ENCODE measurements around the gene RAB5B.
A peak's percentile ranks its signal among the peaks of the same experiment; 100 is the strongest.
"Not testable (repeated sequence)": the region's sequence is repeated elsewhere in the genome, so short reads cannot be mapped to it uniquely, and the experiment has no call there.

Gene RAB5B

DNA sequence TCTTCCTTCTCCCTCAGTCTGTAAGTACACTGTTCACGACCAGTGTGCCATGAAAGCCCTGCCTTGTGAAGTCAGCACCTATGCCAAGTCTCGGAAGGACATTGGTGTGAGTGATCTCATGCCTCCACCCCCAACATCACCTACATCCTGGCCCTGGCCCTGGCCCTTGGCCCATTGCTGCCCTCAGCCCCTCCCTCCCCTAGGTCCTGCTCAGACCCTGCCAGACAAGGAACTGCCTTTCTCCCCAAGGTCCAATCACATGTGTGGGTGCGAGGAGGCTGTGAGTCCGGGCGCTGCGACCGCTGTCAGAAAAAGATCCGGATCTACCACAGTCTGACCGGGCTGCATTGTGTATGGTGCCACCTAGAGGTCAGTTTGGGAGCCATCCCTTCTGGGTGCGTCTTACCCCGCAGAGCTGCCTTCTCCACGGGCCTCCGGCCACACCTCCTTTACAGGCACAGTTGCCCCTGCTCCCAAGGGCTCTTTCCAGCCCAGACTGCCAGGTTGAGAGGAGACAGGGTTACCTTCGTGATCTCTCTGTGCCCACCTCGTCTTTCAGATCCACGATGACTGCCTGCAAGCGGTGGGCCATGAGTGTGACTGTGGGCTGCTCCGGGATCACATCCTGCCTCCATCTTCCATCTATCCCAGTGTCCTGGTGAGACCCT, 33.7 kb upstream of the RAB5B start:
- peak; percentile 93 for DNase-seq (ENCODE audit: low spot score)

DNA sequence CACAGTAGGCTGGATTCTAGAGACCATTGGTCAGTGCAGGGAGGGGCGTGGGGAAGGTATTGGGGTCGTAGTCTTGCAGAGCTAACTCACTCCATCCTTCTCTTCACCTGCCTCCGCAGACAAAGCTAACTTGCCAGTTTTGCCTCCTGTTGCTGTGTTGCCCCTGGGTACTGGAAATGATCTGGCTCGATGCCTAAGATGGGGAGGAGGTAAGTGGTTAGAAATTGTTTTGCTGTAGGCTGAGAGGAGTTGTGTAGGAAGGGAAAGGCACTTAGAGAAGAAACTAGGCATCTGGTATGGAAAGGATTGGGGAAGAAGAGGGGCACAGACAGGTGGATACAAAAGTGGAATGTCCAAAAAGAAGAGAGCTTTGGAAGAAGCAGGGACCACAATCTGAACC, 31.8 kb upstream of the RAB5B start:
- no peak for DNase-seq (ENCODE audit: low spot score)

DNA sequence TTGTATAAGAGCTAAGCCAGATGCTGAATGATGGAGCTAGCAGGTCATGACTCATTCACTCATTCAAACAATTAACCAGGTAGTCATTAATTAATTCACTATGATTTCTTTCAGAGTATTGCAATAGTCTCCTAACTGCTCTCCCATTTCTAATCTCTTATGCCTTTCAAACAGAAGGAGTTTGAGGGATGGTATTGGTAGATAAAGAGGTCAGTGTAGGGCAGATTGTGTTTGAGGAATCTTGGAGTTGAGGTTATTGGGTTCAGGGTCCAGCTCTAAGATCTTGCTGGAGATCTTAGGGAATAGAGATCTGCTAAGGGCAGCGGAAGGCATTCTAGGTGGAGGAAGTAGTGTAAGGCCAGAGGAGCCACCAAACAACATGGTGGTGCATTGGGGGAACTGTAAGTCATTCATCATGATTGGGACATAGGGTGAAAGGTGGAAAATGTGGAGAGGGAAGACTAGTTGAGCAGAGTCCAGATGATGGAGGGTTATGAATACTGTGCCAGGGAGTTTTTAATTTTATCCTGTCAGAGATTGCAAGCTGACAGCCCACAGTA, 31.2 kb upstream of the RAB5B start:
- DNase-seq (ENCODE audit: low spot score), result no peak

DNA sequence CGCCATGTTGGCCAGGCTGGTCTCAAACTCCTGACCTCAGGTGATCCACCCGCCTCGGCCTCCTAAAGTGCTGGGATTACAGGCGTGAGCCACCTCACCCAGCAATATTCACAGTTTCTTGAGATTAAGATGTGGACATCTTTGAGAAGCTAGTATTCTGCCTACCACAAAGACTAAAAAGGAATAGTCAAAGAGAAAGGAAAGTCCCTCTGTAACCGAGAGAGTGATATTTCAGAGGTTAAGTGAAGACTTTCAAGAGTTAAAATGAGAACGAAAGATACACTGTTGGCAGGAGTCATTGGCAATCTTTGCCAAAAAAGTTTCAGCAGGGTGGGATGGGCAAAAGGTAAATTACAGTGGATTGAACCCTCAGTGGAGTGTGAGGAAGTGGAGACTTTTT, 27.3 kb upstream of the RAB5B start:
- no peak for DNase-seq (ENCODE audit: low spot score)

DNA sequence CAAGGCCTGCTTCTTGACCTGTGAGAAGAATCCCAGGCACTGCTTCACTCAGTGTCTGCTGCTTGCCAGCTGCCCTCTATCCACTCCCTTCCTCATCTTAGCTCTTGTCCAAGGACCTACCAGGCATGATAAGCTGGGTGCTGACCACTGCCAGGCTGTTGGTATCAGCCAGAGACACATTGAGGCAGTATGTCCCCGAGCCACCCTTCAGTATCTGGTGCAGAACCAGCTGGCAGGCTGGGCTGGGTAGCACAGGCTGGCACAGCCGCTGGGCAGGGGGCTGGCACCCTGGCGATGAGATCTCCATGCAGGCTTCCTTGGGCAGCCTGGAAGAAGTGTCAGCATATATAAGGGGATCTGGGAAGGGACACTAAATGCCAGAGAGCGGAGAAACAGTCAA, 18.5 kb upstream of the RAB5B start:
- no peak for DNase-seq (ENCODE audit: low spot score)

DNA sequence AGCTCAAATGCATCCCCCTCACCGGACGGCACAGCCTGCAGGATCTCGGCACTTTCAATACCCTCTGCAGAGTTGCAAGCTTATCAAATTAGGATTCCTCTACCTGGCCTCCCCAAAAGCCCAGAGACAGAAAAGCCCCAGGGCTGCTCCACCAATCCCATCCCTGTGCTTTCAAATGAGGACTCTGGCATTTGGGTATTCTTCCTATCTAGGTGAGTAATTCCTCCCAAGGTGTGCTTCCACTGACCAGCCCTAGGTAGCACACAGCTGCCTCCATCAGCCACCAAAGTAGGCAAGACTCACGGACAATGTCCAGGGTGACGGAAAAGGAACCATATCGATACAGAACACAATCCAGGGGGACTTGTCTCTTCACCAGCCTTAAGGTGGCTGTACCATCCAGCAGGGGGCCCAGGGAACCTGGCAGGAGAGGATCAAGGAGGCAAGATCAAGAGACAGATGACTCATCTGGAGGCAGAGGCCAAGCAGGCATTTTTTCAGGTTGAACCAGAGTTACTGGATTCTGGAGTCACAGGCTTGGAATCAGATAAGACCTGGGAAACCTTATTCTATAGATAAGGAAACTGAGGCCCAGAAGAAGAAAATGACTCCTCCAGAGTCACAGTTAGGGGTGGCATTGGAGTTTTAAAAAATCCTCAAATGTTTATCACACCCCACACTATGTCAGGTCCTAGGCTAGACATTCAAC, 17.9 kb upstream of the RAB5B start:
- DNase-seq (ENCODE audit: low spot score), result peak; percentile 55

DNA sequence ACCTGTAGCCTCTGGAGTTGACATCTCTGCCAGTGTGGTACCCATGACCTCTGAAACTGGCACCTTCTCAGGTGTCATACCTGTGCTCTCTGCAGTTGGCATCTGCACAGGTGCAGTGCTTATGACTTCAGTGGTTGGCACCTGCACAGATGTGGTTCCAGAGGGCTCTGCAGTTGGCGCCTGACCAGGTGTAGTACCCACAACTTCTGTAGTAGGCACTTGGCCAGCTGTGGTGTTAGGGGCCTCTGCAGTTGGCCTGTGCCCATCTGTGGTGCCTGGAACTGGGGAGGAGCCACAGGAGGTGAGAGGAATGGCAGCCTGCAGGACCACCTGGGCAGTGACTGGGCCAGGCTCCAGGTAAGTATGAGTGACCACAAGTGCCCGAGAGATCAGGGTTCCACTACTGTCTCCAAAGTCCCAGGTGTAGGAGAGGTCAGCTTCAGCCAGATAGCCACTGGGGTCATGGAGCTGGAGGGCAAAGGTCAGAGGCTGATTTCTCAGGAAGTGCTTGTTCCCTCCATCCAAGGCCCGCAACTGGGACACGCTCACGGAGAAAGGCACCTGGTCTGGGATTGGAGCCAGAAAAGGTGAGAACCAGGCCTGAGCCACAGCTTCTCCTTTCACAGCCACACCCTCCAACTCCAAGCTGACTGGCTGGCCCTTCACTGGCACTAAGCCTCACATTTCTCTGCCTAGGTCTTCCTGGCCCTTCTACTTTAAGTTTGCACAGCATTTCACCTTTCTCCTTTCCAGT, 16.6 kb upstream of the RAB5B start:
- DNase-seq (ENCODE audit: low spot score), result no peak

DNA sequence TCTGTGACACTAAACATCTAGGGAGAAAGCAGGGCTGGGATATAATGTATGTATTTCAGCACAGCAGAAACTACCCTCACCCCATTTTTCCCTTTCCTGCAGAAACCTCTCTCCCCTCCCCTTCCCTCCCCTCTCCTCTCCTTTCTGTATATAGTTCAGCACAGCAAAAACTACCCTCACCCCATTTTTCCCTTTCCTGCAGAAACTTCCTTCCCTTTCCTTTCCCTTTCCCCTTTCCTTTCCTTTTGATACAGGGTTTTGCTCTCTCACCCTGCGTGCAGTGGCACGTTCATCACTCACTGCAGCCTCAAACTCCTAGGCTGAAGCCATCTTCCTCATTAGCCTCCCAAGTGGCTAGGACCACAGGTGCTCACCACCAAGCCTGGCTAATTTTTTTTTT, 10.1 kb upstream of the RAB5B start:
- no peak for DNase-seq (ENCODE audit: low spot score)

DNA sequence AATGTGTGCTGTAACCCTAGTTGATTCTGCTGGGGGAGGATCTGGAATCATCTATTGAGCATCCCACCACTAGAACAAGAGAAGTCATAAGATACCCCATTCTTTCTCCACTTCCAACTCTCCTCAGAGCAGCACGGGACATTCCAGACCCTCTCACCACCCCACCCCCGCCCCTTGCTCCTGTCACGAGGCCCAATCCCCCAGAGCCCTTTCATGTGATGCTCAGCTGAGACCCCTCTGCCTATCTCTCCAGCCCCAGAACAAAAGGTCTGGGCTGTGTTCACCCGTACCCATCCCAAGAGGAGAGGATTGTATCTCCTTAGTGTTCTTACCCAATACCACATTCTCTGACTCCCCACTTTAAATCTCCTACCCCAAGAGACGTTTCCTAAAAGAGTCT, 8.6 kb upstream of the RAB5B start:
- no peak for DNase-seq (ENCODE audit: low spot score)

DNA sequence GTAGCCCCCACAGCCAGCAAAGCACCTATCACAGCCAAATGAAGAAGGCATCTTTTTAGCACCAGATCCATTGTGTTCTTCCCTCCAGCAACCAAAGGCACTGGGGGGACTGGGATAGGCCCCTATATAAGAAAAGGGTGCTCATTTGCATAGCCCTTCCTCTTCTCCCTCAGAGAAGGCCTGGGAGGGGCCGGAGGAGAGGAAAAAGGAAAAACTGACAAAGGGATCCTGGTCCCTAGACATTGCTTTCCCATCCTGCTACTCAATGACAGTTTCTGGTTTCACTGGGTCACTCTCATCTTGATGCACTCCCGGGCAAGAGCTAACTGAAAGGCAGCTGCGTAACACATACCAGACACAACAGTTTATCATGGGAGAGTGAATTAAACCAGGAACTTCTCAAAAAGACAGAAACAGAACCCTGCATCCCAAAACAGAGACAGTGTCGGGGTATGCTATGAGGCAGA, 7.9 kb upstream of the RAB5B start, which contains the start of gene PMEL:
Gene PMEL, minus strand, starts transcription at position 102 of the 467 bp plus-strand sequence. Its CDS starts 31 bp downstream, at position 71.
- peak; percentile 30 for DNase-seq (ENCODE audit: low spot score)

DNA sequence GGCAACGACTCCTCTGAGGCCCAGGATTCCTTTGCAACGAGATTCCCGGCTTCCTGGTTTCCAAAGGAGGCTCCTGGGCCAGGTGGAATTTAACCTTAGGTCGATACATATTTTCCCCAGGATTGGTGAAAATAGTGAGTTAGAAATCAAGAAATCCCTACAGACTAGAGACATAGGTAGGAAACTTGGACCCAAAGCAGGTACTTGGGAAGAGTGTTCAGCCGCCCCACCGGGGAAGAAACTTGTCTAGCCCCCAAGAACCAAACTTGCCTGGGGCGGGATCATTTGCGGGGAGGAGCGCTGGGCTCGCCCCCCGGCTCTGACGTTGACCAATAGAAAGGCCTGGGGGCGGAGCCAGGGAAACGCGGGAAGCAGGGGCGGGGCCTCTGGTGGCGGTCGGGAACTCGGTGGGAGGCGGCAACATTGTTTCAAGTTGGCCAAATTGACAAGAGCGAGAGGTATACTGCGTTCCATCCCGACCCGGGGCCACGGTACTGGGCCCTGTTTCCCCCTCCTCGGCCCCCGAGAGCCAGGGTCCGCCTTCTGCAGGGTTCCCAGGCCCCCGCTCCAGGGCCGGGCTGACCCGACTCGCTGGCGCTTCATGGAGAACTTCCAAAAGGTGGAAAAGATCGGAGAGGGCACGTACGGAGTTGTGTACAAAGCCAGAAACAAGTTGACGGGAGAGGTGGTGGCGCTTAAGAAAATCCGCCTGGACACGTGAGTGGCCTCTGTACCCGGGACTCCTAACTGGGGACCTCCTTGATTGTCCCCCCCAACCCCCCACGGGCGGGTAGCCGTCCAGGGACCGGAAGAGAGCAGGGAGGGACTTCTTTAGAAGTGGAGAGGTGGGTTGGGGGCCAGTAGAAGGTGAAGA, 7.2 kb upstream of the RAB5B start, which contains the start of gene CDK2:
Gene CDK2, plus strand, starts transcription at position 423 of the 874 bp plus-strand sequence. Its CDS starts 179 bp downstream, at position 602.
- peak; percentile 97 for DNase-seq (ENCODE audit: low spot score)

DNA sequence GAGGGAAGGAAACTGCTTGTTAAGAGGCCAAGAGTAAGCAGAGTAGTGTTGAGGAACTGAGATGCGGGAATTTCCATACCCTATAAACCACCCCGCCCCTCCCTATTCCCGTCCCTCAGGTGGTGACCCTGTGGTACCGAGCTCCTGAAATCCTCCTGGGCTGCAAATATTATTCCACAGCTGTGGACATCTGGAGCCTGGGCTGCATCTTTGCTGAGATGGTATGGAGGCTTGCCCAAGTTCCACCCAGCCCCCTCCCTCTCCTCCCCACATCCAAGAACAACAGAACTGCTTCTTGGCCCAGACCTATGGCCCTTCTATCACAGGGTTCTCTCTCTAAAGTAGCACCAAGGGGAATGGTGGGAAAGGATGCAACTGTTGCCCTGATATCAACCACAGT, 4.5 kb upstream of the RAB5B start:
- no peak for DNase-seq (ENCODE audit: low spot score)

DNA sequence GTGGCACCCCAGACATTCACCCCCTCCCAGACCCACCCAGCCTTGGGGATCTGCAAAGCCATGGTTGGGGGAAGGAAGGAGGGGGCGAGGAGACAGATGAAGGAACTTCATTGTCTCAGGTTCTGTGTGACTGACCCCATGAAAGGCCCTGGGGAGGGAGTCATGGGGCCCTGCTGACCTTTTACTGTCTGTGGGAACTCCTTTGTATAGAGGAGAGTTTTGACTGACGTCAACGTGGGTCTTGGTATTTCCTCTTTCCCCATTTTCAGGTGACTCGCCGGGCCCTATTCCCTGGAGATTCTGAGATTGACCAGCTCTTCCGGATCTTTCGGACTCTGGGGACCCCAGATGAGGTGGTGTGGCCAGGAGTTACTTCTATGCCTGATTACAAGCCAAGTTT, 3.1 kb upstream of the RAB5B start:
- no peak for DNase-seq (ENCODE audit: low spot score)

DNA sequence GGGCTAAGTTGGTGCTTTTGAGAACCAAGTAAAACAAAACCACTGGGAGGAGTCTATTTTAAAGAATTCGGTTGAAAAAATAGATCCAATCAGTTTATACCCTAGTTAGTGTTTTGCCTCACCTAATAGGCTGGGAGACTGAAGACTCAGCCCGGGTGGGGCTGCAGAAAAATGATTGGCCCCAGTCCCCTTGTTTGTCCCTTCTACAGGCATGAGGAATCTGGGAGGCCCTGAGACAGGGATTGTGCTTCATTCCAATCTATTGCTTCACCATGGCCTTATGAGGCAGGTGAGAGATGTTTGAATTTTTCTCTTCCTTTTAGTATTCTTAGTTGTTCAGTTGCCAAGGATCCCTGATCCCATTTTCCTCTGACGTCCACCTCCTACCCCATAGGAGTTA, 1.8 kb upstream of the RAB5B start:
- DNase-seq (ENCODE audit: low spot score), result peak; percentile 65

DNA sequence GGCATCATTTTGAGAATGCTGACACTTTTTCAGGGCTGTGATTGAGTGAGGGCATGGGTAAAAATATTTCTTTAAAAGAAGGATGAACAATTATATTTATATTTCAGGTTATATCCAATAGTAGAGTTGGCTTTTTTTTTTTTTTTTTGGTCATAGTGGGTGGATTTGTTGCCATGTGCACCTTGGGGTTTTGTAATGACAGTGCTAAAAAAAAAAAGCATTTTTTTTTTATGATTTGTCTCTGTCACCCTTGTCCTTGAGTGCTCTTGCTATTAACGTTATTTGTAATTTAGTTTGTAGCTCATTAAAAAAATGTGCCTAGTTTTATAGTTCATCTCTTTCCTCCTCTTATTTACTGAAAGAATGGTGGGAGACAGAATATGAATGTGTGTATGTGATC, 1.4 kb upstream of the RAB5B start:
- DNase-seq (ENCODE audit: low spot score), result no peak

DNA sequence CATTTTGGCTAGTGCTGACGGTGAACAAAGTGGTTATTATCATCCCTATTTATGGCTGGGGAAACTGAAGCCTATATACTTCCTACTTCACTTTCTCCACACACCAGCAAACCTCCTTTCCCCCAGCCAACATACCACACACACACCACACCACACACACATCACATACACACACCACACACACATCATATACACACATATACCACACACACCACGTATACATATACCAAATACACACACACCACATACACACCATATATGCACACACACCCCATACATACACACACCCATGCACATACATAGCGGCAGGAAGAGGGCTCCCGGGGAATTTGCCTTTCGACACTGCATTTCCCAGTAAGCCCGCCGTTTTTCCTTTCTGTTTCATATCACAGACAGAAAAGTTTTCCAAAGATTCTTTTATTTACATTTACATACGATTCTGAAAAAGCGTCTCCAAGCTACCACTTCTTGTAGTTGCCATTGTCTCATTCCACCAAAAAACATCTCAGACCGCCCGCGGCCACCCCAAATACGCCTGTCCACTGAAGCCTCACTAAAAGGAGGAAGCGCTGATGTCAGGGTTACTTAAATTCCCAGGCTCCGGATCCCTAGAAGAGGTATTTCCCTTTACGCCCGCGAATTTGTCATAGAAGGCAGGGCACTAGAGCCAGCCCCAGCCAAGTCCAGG, 823 bp upstream of the RAB5B start:
- no peak for DNase-seq (ENCODE audit: low spot score)

DNA sequence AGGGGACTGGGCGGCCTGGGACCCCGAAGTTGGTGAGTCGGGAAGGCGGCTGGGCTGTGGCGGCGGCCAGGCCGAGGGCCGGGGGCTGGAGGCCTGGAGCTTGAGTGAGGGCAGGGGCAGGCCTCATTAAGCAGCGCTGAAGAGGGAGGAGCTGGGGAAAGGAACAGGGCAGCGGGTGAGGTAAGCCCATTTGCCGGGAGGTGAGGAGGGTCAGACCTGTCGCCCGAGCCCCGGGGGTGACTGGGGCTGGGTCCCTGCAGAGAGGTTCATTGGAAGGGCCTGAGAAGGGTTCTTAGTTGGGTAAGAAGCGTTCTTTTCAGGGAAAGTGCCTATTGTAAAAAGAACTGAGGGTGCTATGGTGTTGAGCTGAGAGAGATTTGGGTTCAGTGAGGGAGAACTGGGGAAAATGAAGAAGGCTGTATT, 441 bp downstream of the RAB5B start:
- peak; percentile 68 for DNase-seq (ENCODE audit: low spot score)

DNA sequence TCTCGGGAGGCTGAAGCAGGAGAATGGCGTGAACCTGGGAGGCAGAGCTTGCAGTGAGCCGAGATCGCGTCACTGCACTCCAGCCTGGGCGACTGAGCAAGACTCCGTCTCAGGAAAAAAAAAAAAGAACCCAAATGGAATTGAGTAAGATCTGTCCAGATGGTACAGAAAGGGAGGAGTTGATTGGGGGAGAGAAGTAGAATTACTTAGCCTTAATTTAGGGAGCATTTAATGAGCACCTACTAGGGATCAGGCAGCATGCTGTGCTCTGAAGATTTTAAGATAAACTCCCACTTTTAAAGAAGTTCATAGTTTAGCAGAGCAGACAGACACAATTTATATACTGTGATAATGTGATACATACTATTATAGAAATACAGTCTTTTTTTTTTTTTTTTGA, 4.5 kb downstream of the RAB5B start:
- DNase-seq (ENCODE audit: low spot score), result no peak

DNA sequence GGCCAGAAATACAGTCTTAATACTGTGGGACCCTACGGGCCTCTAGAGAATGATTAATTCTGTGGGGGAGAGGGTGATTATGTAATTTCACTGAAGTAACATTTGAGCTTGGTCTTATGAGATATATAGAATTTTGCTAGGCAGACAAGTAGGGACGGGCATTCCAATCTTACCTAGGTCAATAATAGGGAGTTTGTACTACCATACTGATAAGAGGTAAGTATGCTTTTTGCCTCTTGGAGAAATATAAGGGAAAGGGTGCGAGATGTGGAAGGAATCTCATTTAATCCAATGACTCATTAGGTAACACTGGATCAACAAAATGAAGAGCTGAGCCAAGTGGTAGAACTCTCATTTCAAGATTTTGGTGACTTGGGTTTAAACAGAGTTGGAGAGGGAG, 5.2 kb downstream of the RAB5B start:
- no peak for DNase-seq (ENCODE audit: low spot score)

DNA sequence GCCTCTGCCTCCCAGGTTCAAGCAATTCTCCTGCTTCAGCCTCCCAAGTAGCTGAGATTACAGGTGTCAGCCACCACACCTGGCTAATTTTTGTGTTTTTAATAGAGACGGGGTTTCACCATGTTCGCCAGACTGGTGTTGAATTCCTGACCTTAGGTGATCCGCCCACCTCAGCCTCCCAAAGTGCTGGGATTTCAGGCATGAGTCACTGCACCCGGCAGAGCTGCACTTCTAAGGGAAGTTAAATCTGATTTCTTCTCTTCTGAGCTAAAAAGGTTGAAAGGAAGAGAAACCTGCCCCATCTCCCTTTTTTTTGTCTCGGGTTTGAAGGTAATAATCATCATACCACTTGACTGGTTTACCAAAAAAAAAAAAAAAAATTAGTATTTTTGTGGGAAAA, 8.0 kb downstream of the RAB5B start:
- not testable (repeated sequence) for DNase-seq (ENCODE audit: low spot score)

Measured in AG20443 (cell line).